GM12875 (cell line): Measurements from ENCODE around the gene FNDC4.

Experiments
- H3K4me3 ChIP-seq: one replicate; pipeline ENCODE4 v1.5.1; 2011; ENCODE audit warnings: low read depth, low read length, control low read depth
- CTCF ChIP-seq: IDR thresholded peaks from 2 replicates; pipeline ENCODE4 v1.5.1; 2011; ENCODE audit warnings: low read depth, mild to moderate bottlenecking, control low read depth, inconsistent platforms, low read length, moderate library complexity, borderline replicate concordance; ENCODE audit not compliant: insufficient read depth

The FNDC4 gene

GRCh38 chr2:27502142-27502541, 7.1 kb upstream of the FNDC4 start:
- no peak overlapping the region for H3K4me3 ChIP-seq

GRCh38 chr2:27501042-27501441, 6.0 kb upstream of the FNDC4 start:
- no peak overlapping the region for H3K4me3 ChIP-seq
- TF ChIP-seq CTCF: no peak

More at GRCh38 chr2:27502142-27502541, 7.1 kb upstream of the FNDC4 start:
- no peak for TF ChIP-seq CTCF

- TF ChIP-seq CTCF: no peak
- H3K4me3 ChIP-seq: no peak overlapping the region
Measured at GRCh38 chr2:27498975-27499374, 4.0 kb upstream of the FNDC4 start.

- no peak for TF ChIP-seq CTCF
Measured at GRCh38 chr2:27497288-27497627, 2.3 kb upstream of the FNDC4 start.

GRCh38 chr2:27496357-27497287, 1.6 kb upstream of the FNDC4 start, which contains the start of gene GCKR:
Gene GCKR (plus strand): TSS chr2:27496839. CDS start chr2:27496905, 66 bp downstream.
- no peak within 1 kb of the TSS for H3K4me3 ChIP-seq
- no peak for TF ChIP-seq CTCF

More at GRCh38 chr2:27497288-27497627, 2.3 kb upstream of the FNDC4 start:
- H3K4me3 ChIP-seq: no peak overlapping the region

- no peak for TF ChIP-seq CTCF
Measured at GRCh38 chr2:27495840-27496356, 898 bp upstream of the FNDC4 start.

GRCh38 chr2:27494284-27494943, 586 bp downstream of the FNDC4 start:
- TF ChIP-seq CTCF: no peak
- H3K4me3 ChIP-seq: no peak overlapping the region

More at GRCh38 chr2:27495840-27496356, 898 bp upstream of the FNDC4 start:
- H3K4me3 ChIP-seq: no peak overlapping the region
